HEK293 (cell line): ENCODE data around the gene TBC1D8.

Experiments used
- HOXD13 ChIP-seq: sonication (generic); formaldehyde crosslinking; IDR thresholded peaks from 2 replicates; pipeline ENCODE4 v1.8.0; 2022; ENCODE audit warnings: missing genetic modification reagents, borderline replicate concordance
- SP2 ChIP-seq: fragments of 450-650 bp; formaldehyde crosslinking; IDR thresholded peaks from 2 replicates; pipeline ENCODE4 v1.5.1; 2016; ENCODE audit warnings: missing biosample characterization, missing genetic modification characterization
- ZNF10 ChIP-seq: fragments of 450-650 bp; formaldehyde crosslinking; IDR thresholded peaks from 2 replicates; pipeline ENCODE4 v1.5.1; 2017; ENCODE audit warnings: missing biosample characterization, missing genetic modification characterization
- ZNF112 ChIP-seq: fragments of 450-650 bp; formaldehyde crosslinking; IDR thresholded peaks from 2 replicates; pipeline ENCODE4 v1.5.0; 2017; ENCODE audit warnings: missing biosample characterization, missing genetic modification characterization
- ZNF747 ChIP-seq: fragments of 450-650 bp; formaldehyde crosslinking; IDR thresholded peaks from 2 replicates; pipeline ENCODE4 v1.5.1; 2016; ENCODE audit warnings: missing biosample characterization, missing genetic modification characterization
- ZNF768 ChIP-seq: fragments of 450-650 bp; formaldehyde crosslinking; IDR thresholded peaks from 2 replicates; pipeline ENCODE4 v1.5.1; 2018; ENCODE audit warnings: missing biosample characterization, mild to moderate bottlenecking, missing genetic modification characterization
- ZSCAN30 ChIP-seq: fragments of 450-650 bp; IDR thresholded peaks from 2 replicates; pipeline ENCODE4 v1.5.1; 2018; ENCODE audit warnings: missing biosample characterization, mild to moderate bottlenecking, missing genetic modification characterization, moderate library complexity
- TF ChIP-seq, protein P1 (sequence below): fragments of 450-650 bp; formaldehyde crosslinking; IDR thresholded peaks from 2 replicates; pipeline ENCODE4 v1.5.1; 2016; ENCODE audit warnings: missing biosample characterization, missing genetic modification characterization
- TF ChIP-seq, protein P2 (sequence below): fragments of 450-650 bp; formaldehyde crosslinking; IDR thresholded peaks from 2 replicates; pipeline ENCODE4 v1.5.1; 2016; ENCODE audit warnings: missing biosample characterization, missing genetic modification characterization
- TF ChIP-seq, protein P3 (sequence below): fragments of 450-650 bp; formaldehyde crosslinking; IDR thresholded peaks from 2 replicates; pipeline ENCODE4 v1.5.1; 2016; ENCODE audit warnings: missing biosample characterization, missing genetic modification characterization, low read depth
- TF ChIP-seq, protein P4 (sequence below): fragments of 450-650 bp; formaldehyde crosslinking; IDR thresholded peaks from 2 replicates; pipeline ENCODE4 v1.5.1; 2016; ENCODE audit warnings: missing biosample characterization, missing genetic modification characterization
- TF ChIP-seq, protein P5 (sequence below): fragments of 450-650 bp; formaldehyde crosslinking; IDR thresholded peaks from 2 replicates; pipeline ENCODE4 v1.5.1; 2016; ENCODE audit warnings: missing biosample characterization, missing genetic modification characterization

DNA sequence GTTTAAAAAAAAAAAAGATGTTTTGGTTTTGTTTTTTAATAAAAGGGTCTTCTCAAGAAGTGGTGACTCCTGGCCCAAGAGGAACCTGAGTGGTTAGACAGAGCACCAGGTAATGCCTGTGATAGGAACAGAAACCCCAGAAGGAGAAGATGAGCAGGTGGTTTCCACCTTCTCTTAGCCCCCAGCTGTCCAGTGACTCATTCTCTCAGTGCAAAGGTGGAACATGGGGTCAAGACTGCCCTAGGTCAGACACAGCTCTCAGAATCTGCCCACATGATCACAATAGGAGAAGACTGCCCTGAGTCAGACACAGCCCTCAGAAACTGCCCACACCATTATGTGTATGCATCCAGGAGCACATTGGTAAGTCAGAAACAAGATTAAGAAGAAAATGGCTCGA is 61.8 kb downstream of the TBC1D8 start:
- TF ChIP-seq, protein P1, sequence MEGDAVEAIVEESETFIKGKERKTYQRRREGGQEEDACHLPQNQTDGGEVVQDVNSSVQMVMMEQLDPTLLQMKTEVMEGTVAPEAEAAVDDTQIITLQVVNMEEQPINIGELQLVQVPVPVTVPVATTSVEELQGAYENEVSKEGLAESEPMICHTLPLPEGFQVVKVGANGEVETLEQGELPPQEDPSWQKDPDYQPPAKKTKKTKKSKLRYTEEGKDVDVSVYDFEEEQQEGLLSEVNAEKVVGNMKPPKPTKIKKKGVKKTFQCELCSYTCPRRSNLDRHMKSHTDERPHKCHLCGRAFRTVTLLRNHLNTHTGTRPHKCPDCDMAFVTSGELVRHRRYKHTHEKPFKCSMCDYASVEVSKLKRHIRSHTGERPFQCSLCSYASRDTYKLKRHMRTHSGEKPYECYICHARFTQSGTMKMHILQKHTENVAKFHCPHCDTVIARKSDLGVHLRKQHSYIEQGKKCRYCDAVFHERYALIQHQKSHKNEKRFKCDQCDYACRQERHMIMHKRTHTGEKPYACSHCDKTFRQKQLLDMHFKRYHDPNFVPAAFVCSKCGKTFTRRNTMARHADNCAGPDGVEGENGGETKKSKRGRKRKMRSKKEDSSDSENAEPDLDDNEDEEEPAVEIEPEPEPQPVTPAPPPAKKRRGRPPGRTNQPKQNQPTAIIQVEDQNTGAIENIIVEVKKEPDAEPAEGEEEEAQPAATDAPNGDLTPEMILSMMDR (tag by site-specific recombination): no peak
- no peak for TF ChIP-seq ZNF747 (tag by site-specific recombination)
- TF ChIP-seq, protein P2, sequence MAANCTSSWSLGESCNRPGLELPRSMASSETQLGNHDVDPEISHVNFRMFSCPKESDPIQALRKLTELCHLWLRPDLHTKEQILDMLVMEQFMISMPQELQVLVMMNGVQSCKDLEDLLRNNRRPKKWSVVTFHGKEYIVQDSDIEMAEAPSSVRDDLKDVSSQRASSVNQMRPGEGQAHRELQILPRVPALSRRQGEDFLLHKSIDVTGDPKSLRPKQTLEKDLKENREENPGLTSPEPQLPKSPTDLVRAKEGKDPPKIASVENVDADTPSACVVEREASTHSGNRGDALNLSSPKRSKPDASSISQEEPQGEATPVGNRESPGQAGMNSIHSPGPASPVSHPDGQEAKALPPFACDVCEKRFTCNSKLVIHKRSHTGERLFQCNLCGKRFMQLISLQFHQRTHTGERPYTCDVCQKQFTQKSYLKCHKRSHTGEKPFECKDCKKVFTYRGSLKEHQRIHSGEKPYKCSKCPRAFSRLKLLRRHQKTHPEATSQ (tag by site-specific recombination): no peak
- TF ChIP-seq, protein P3, sequence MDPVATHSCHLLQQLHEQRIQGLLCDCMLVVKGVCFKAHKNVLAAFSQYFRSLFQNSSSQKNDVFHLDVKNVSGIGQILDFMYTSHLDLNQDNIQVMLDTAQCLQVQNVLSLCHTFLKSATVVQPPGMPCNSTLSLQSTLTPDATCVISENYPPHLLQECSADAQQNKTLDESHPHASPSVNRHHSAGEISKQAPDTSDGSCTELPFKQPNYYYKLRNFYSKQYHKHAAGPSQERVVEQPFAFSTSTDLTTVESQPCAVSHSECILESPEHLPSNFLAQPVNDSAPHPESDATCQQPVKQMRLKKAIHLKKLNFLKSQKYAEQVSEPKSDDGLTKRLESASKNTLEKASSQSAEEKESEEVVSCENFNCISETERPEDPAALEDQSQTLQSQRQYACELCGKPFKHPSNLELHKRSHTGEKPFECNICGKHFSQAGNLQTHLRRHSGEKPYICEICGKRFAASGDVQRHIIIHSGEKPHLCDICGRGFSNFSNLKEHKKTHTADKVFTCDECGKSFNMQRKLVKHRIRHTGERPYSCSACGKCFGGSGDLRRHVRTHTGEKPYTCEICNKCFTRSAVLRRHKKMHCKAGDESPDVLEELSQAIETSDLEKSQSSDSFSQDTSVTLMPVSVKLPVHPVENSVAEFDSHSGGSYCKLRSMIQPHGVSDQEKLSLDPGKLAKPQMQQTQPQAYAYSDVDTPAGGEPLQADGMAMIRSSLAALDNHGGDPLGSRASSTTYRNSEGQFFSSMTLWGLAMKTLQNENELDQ (tag by site-specific recombination): no peak
- TF ChIP-seq ZNF10: no peak
- no peak for TF ChIP-seq HOXD13 (CRISPR knock-in tag)
- TF ChIP-seq, protein P4, sequence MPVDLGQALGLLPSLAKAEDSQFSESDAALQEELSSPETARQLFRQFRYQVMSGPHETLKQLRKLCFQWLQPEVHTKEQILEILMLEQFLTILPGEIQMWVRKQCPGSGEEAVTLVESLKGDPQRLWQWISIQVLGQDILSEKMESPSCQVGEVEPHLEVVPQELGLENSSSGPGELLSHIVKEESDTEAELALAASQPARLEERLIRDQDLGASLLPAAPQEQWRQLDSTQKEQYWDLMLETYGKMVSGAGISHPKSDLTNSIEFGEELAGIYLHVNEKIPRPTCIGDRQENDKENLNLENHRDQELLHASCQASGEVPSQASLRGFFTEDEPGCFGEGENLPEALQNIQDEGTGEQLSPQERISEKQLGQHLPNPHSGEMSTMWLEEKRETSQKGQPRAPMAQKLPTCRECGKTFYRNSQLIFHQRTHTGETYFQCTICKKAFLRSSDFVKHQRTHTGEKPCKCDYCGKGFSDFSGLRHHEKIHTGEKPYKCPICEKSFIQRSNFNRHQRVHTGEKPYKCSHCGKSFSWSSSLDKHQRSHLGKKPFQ: no peak
- TF ChIP-seq ZNF112 (tag by site-specific recombination): no peak
- no peak for TF ChIP-seq ZNF768 (tag by site-specific recombination)
- no peak for TF ChIP-seq SP2
- TF ChIP-seq ZSCAN30 (tag by site-specific recombination): no peak
- TF ChIP-seq, protein P5, sequence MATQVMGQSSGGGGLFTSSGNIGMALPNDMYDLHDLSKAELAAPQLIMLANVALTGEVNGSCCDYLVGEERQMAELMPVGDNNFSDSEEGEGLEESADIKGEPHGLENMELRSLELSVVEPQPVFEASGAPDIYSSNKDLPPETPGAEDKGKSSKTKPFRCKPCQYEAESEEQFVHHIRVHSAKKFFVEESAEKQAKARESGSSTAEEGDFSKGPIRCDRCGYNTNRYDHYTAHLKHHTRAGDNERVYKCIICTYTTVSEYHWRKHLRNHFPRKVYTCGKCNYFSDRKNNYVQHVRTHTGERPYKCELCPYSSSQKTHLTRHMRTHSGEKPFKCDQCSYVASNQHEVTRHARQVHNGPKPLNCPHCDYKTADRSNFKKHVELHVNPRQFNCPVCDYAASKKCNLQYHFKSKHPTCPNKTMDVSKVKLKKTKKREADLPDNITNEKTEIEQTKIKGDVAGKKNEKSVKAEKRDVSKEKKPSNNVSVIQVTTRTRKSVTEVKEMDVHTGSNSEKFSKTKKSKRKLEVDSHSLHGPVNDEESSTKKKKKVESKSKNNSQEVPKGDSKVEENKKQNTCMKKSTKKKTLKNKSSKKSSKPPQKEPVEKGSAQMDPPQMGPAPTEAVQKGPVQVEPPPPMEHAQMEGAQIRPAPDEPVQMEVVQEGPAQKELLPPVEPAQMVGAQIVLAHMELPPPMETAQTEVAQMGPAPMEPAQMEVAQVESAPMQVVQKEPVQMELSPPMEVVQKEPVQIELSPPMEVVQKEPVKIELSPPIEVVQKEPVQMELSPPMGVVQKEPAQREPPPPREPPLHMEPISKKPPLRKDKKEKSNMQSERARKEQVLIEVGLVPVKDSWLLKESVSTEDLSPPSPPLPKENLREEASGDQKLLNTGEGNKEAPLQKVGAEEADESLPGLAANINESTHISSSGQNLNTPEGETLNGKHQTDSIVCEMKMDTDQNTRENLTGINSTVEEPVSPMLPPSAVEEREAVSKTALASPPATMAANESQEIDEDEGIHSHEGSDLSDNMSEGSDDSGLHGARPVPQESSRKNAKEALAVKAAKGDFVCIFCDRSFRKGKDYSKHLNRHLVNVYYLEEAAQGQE: no peak
